Ascending aorta (tissue), 2 donors: ENCODE measurements around the gene ZNF853. TPM values are rescaled to one million over a fixed set of nuclear protein-coding genes. Genes with fewer than 3 reads are reported as not detected.

Source experiments
- DNase-seq, 2 donors: peaks; one replicate each; pipeline ENCODE4 v3.0.0-alpha.2; 2019; ENCODE audit warnings: low spot score in 2 of 2
- H3K27ac ChIP-seq, 2 donors: fragments of 200-600 bp; sonication (generic); one replicate each; pipeline ENCODE4 v1.5.1; 2016 to 2017; ENCODE audit warnings: mild to moderate bottlenecking in 1 of 2
- H3K27me3 ChIP-seq: fragments of 200-600 bp; sonication (generic); one replicate; pipeline ENCODE4 v1.5.1; 2017
- H3K36me3 ChIP-seq, 2 donors: fragments of 200-600 bp; sonication (generic); one replicate each; pipeline ENCODE4 v1.5.1; 2016
- H3K4me1 ChIP-seq, 2 donors: fragments of 200-600 bp; sonication (generic); one replicate each; pipeline ENCODE4 v1.5.1; 2016 to 2017; ENCODE audit warnings: mild to moderate bottlenecking in 1 of 2
- H3K4me3 ChIP-seq, 2 donors: fragments of 200-600 bp; sonication (generic); one replicate each; pipeline ENCODE4 v1.5.1; 2016 to 2017; ENCODE audit warnings: mild to moderate bottlenecking in 1 of 2
- H3K9me3 ChIP-seq, 2 donors: fragments of 200-600 bp; sonication (generic); one replicate each; pipeline ENCODE4 v1.5.1; 2016
- CTCF ChIP-seq, 3 experiments: fragments of 200-600 bp in 2 of 3; fragments of 450-650 bp in 1 of 3; sonication (generic) in 2 of 3; IDR thresholded peaks; one replicate each; pipeline ENCODE4 v1.5.1; 2016 to 2019; ENCODE audit warnings: antibody characterized with exemption in 3 of 3, mild to moderate bottlenecking in 1 of 3, moderate library complexity in 1 of 3
- intact Hi-C: fragments of 100-400 bp; cut with DNase I; formaldehyde crosslinking; loops from one replicate; pipeline ENCODE4 v1.15.1; 2023
- total RNA-seq: library from RNA; depleted of rRNA; stranded (reverse); fragments of >200 nt; gene quantifications from one replicate; pipeline ENCODE4 v1.1.0, GENCODE V29; 2016

ZNF853 gene
- total RNA-seq, 1 donor from 2014 or later = 12.2 TPM

DNA sequence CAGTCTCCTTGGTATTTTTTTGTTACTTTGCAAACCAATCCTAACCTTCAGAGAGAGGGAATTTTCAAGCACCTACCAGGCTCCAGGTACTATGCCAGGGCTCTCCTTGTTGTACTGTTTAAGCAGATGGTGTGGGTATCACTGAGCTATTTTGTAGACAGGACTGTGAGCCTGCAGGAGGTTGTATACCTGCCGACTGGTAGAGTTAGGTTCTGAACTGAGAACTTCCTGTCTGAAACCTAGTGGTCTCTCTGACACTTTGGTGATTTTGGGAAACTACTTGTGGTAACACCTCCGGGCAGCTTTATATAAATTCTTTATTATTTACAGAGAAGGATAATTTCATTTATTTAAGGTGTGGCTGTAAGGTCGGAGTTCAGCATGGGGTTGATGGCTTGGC lies 4.6 kb downstream of the ZNF853 start:
- peaks cover 3 to 12% of the 10 kb centered on the region in 2 donors for H3K4me1 ChIP-seq
- H3K9me3 ChIP-seq = no peaks in the 10 kb centered on the region
- peaks cover 18 to 32% of the 10 kb centered on the region in 2 donors for H3K36me3 ChIP-seq
- no peak for DNase-seq
- H3K4me3 ChIP-seq = no peak overlapping the region
- intact Hi-C loops = no loop called here
- H3K27ac ChIP-seq = no peak overlapping the region
- no peaks in the 10 kb centered on the region for H3K27me3 ChIP-seq
- TF ChIP-seq CTCF (IDR thresholded peaks at IDR 0.05) = no peak

- no peak overlapping the region for H3K27ac ChIP-seq
- intact Hi-C loops = no loop called here
- TF ChIP-seq CTCF (IDR thresholded peaks at IDR 0.05) = no peak
- H3K4me1 ChIP-seq = peaks cover 1 to 5% of the 10 kb centered on the region in 2 donors
- H3K9me3 ChIP-seq = no peaks in the 10 kb centered on the region
- no peaks in the 10 kb centered on the region for H3K27me3 ChIP-seq
- H3K36me3 ChIP-seq = peaks cover 20 to 32% of the 10 kb centered on the region in 2 donors
- no peak for DNase-seq
- H3K4me3 ChIP-seq = no peak overlapping the region
Measured at GRCh38 chr7:6621195-6622133, 6.1 kb downstream of the ZNF853 start.

DNA sequence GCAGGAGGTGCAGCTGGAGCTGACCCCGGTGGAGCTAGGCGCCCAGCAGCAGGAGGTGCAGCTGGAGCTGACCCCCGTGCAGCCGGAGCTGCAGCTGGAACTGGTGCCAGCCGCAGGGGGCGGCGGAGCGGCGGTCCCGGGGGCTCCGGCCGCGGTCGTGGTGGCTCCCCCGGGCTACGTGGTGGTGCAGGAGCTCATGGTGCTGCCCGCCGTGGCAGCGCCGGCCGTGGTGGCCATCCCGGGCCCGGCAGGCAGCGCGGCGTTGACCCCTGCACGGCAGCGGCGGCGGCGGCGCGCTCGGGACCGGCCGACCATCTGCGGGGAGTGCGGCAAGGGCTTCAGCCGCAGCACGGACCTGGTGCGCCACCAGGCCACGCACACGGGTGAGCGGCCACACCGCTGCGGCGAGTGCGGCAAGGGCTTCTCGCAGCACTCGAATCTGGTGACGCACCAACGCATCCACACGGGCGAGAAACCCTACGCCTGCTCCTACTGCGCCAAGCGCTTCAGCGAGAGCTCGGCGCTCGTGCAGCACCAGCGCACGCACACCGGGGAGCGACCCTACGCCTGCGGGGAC lies 6.8 kb downstream of the ZNF853 start:
- intact Hi-C loops = no loop called here
- Histone ChIP-seq H3K9me3 (no peaks in the 10 kb centered on the region), H3K27ac (no peak overlapping the region), H3K36me3 (peaks cover 20 to 32% of the 10 kb centered on the region in 2 donors), H3K4me3 (no peak overlapping the region), H3K27me3 (no peaks in the 10 kb centered on the region), H3K4me1 (no peaks in the 10 kb centered on the region)
- TF ChIP-seq CTCF (IDR thresholded peaks at IDR 0.05) = no peak
- no peak for DNase-seq

GRCh38 chr7:6623589-6624245 lies 8.3 kb downstream of the ZNF853 start:
- Histone ChIP-seq H3K9me3 (no peaks in the 10 kb centered on the region), H3K27me3 (no peaks in the 10 kb centered on the region), H3K4me3 (no peak overlapping the region), H3K27ac (no peak overlapping the region), H3K36me3 (peaks cover 15 to 27% of the 10 kb centered on the region in 2 donors), H3K4me1 (no peaks in the 10 kb centered on the region)
- intact Hi-C loops = no loop called here
- no peak for DNase-seq
- no peak for TF ChIP-seq CTCF (IDR thresholded peaks at IDR 0.05)

- no peak overlapping the region for H3K27ac ChIP-seq
- intact Hi-C loops = no loop called here
- H3K27me3 ChIP-seq = no peaks in the 10 kb centered on the region
- no peaks in the 10 kb centered on the region for H3K4me1 ChIP-seq
- no peak for DNase-seq
- no peak for TF ChIP-seq CTCF (IDR thresholded peaks at IDR 0.05)
- no peaks in the 10 kb centered on the region for H3K9me3 ChIP-seq
- H3K36me3 ChIP-seq = peaks cover 15 to 27% of the 10 kb centered on the region in 2 donors
- H3K4me3 ChIP-seq = no peak overlapping the region
Measured at GRCh38 chr7:6624246-6624611, 8.8 kb downstream of the ZNF853 start.
